Stomach (tissue), 4 donors: Measurements from ENCODE around the gene PDPN.

Experiments
- CTCF ChIP-seq, 7 experiments: fragments of 450-650 bp in 4 of 7; fragments of 200-600 bp in 3 of 7; sonication (generic) in 3 of 7; IDR thresholded peaks; one replicate each; pipeline ENCODE4 v1.5.1; 2016 to 2019; ENCODE audit warnings: antibody characterized with exemption in 7 of 7, control low read depth in 2 of 7, mild to moderate bottlenecking in 1 of 7
- POLR2A ChIP-seq, 4 donors: fragments of 450-650 bp; IDR thresholded peaks; one replicate each; pipeline ENCODE4 v1.6.1; 2016; ENCODE audit warnings: antibody characterized with exemption in 4 of 4, control low read depth in 2 of 4, mild to moderate bottlenecking in 1 of 4, moderate library complexity in 1 of 4

GRCh38 chr1:13651279-13651678, 67.6 kb downstream of the PDPN start:
- TF ChIP-seq CTCF (IDR thresholded peaks at IDR 0.05) = no peak
- no peak for TF ChIP-seq POLR2A (IDR thresholded peaks at IDR 0.05)
